PC-3 (cell line): ENCODE measurements around the gene NTN3. TPM values are rescaled to one million over a fixed set of nuclear protein-coding genes. Genes with fewer than 3 reads are reported as not detected.

ENCODE experiments used
- ATAC-seq: fragments of 200-7000 bp; cut with Tn5 transposase; 2 replicates; pipeline ENCODE4 v1.9.1; 2020; ENCODE audit warnings: mild to moderate bottlenecking, moderate library complexity
- BruUV-seq: library from RNA; stranded (reverse); fragments of 400-500 nt; replicated peaks from 2 replicates; lab custom pipeline; 2021; lab: Mats Ljungman, UMichigan
- CTCF ChIA-PET: fragments of 300-600 bp; sonication (Branson Sonifier 250); formaldehyde crosslinking; loops from one replicate; lab custom pipeline; 2022; ENCODE audit warnings: antibody characterized with exemption; lab: Charles Lee
- POLR2A ChIA-PET: fragments of 300-600 bp; sonication (Branson Sonifier 250); formaldehyde crosslinking; loops from one replicate; lab custom pipeline; 2022; ENCODE audit warnings: antibody characterized with exemption; ENCODE audit not compliant: unreplicated experiment; lab: Charles Lee
- DNase-seq: peaks from one replicate; pipeline ENCODE4 v3.0.0-alpha.2; 2015
- H2AFZ ChIP-seq: fragments of 300-600 bp; sonication (generic); 2 replicates; pipeline ENCODE4 v1.6.0; 2016; ENCODE audit warnings: antibody characterized with exemption, low read length
- H3F3A ChIP-seq: fragments of 300-600 bp; sonication (generic); one replicate; pipeline ENCODE4 v1.6.0; 2017; ENCODE audit warnings: antibody characterized with exemption, low read length, control low read depth, mild to moderate bottlenecking; ENCODE audit not compliant: unreplicated experiment
- H3K27ac ChIP-seq: fragments of 300-600 bp; sonication (generic); 2 replicates; pipeline ENCODE4 v1.5.1; 2016; ENCODE audit warnings: mild to moderate bottlenecking, low read length
- H3K27me3 ChIP-seq: fragments of 300-600 bp; sonication (generic); 2 replicates; pipeline ENCODE4 v1.6.1; 2016; ENCODE audit warnings: low read length, mixed read lengths
- H3K36me3 ChIP-seq: fragments of 300-600 bp; sonication (generic); 2 replicates; pipeline ENCODE4 v1.6.1; 2016; ENCODE audit warnings: low read depth, mixed run types, low read length, mixed read lengths
- H3K4me1 ChIP-seq: fragments of 300-600 bp; sonication (generic); 2 replicates; pipeline ENCODE4 v1.5.1; 2016; ENCODE audit warnings: low read length; ENCODE audit not compliant: insufficient read depth
- H3K4me2 ChIP-seq: fragments of 300-600 bp; sonication (generic); 2 replicates; pipeline ENCODE4 v1.6.0; 2016; ENCODE audit warnings: low read length
- H3K4me3 ChIP-seq: fragments of 300-600 bp; sonication (generic); 2 replicates; pipeline ENCODE4 v1.5.1; 2016; ENCODE audit warnings: mild to moderate bottlenecking, low read length, mixed read lengths
- H3K79me2 ChIP-seq: fragments of 300-600 bp; sonication (generic); 2 replicates; pipeline ENCODE4 v1.6.1; 2017; ENCODE audit warnings: low read length, mixed read lengths
- H3K9ac ChIP-seq: fragments of 300-600 bp; sonication (generic); 2 replicates; pipeline ENCODE4 v1.6.0; 2016; ENCODE audit warnings: mild to moderate bottlenecking, low read length
- H3K9me2 ChIP-seq: fragments of 300-600 bp; sonication (generic); replicated peaks from 2 replicates; pipeline ENCODE4 v1.6.1; 2016; ENCODE audit warnings: mixed run types, low read length, mixed read lengths
- H3K9me3 ChIP-seq: fragments of 300-600 bp; sonication (generic); 2 replicates; pipeline ENCODE4 v1.6.1; 2016; ENCODE audit warnings: low read length, mixed read lengths
- H4K20me1 ChIP-seq: fragments of 300-600 bp; sonication (generic); 2 replicates; pipeline ENCODE4 v1.6.1; 2016; ENCODE audit warnings: low read length, mixed read lengths
- EZH2 ChIP-seq: fragments of 300-600 bp; sonication (generic); IDR thresholded peaks from one replicate; pipeline ENCODE4 v1.6.1; 2017; ENCODE audit warnings: antibody characterized with exemption, mild to moderate bottlenecking, low read length; ENCODE audit not compliant: unreplicated experiment
- EZH2phosphoT487 ChIP-seq: fragments of 300-600 bp; sonication (generic); IDR thresholded peaks from 2 replicates; pipeline ENCODE4 v1.6.1; 2018; ENCODE audit warnings: mild to moderate bottlenecking, antibody characterized with exemption, low read length, borderline replicate concordance
- intact Hi-C: fragments of 100-400 bp; cut with micrococcal nuclease; formaldehyde crosslinking; loops from 2 replicates; pipeline ENCODE4 v1.9.0; 2023
- total RNA-seq: library from RNA; depleted of rRNA; stranded (reverse); fragments of >200 nt; gene quantifications from 2 replicates; pipeline ENCODE4 v1.2.3, GENCODE V29; 2014
- TF ChIP-seq, protein P1 (sequence below): fragments of 300-600 bp; sonication (generic); conservative IDR thresholded peaks from 2 replicates; pipeline ENCODE4 v1.5.1; 2017; ENCODE audit warnings: antibody characterized with exemption, low read depth, mild to moderate bottlenecking, low read length

The NTN3 gene
- total RNA-seq, 1 experiment from 2014 or later, result not detected

DNA sequence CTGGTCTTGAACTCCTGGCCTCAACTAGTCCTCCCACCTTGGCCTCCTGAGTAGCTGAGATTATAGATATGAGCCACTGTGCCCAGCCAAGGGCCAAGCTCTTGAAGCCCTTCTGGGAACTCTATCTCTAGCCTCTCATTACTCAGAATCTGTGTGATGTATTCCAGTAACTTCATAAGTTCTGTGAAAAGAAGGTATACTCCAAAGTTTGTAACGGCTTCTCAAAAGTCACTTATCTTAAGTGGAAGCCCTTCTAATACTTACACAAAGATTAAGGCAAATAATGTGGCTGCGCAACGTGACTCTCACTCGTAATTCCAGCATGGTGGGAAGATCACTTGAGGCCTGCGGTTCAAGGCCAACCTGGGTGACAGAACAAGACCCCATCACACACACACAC, 23.5 kb downstream of the NTN3 start:
- CTCF ChIA-PET, result no interaction called here

DNA sequence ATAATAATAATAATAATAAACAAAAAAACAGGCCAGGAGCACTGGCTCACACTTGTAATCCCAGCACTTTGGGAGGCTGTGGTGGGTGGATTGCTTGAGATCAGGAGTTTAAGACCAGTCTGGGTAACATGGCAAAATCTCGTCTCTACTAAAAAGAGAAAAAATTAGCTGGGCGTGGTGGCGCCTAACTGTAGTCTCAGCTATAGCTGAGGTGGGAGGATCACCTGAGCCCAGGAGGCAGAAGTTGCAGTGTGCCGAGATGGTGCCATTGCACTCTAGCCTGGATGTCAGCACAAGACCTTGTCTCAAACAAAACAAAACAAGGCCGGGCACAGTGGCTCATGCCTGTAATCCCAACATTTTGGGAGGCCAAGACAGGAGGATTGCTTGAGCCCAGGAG, 23.9 kb downstream of the NTN3 start:
- BruUV-seq, result no TSS peak
- CTCF ChIA-PET, result no interaction called here
- Histone ChIP-seq H3F3A (no peaks in the 10 kb centered on the region), H2AFZ (no peak overlapping the region), H3K27me3 (no peaks in the 10 kb centered on the region), H3K4me2 (no peak overlapping the region), H3K4me3 (no peak overlapping the region), H3K9me2 (no peaks in the 10 kb centered on the region), H3K79me2 (no peaks in the 10 kb centered on the region), H3K9me3 (no peaks in the 10 kb centered on the region), H3K9ac (no peak overlapping the region), H4K20me1 (no peaks in the 10 kb centered on the region), H3K36me3 (no peaks in the 10 kb centered on the region), H3K4me1 (no peaks in the 10 kb centered on the region), H3K27ac (no peak overlapping the region)
- intact Hi-C loops, result no loop called here
- DNase-seq, result no peak
- TF ChIP-seq EZH2phosphoT487 (no peak), EZH2 (no peak)
- TF ChIP-seq, protein P1, sequence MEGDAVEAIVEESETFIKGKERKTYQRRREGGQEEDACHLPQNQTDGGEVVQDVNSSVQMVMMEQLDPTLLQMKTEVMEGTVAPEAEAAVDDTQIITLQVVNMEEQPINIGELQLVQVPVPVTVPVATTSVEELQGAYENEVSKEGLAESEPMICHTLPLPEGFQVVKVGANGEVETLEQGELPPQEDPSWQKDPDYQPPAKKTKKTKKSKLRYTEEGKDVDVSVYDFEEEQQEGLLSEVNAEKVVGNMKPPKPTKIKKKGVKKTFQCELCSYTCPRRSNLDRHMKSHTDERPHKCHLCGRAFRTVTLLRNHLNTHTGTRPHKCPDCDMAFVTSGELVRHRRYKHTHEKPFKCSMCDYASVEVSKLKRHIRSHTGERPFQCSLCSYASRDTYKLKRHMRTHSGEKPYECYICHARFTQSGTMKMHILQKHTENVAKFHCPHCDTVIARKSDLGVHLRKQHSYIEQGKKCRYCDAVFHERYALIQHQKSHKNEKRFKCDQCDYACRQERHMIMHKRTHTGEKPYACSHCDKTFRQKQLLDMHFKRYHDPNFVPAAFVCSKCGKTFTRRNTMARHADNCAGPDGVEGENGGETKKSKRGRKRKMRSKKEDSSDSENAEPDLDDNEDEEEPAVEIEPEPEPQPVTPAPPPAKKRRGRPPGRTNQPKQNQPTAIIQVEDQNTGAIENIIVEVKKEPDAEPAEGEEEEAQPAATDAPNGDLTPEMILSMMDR, result no peak
- POLR2A ChIA-PET, result no interaction called here
- no peak for ATAC-seq

More for the DNA sequence above, 23.5 kb downstream of the NTN3 start:
- Histone ChIP-seq H3K9me2 (no peaks in the 10 kb centered on the region), H3K36me3 (no peaks in the 10 kb centered on the region), H3K4me3 (no peak overlapping the region), H3K27me3 (no peaks in the 10 kb centered on the region), H3K27ac (no peak overlapping the region), H3K4me2 (no peak overlapping the region), H3K4me1 (no peaks in the 10 kb centered on the region), H3K9ac (no peak overlapping the region), H2AFZ (no peak overlapping the region), H3K79me2 (no peaks in the 10 kb centered on the region), H4K20me1 (no peaks in the 10 kb centered on the region), H3F3A (no peaks in the 10 kb centered on the region), H3K9me3 (no peaks in the 10 kb centered on the region)
- DNase-seq (no peak), ATAC-seq (no peak)
- POLR2A ChIA-PET, result no interaction called here
- intact Hi-C loops, result no loop called here
- BruUV-seq, result no TSS peak
- TF ChIP-seq, protein P1, result no peak
- TF ChIP-seq EZH2phosphoT487, result no peak
- no peak for TF ChIP-seq EZH2

DNA sequence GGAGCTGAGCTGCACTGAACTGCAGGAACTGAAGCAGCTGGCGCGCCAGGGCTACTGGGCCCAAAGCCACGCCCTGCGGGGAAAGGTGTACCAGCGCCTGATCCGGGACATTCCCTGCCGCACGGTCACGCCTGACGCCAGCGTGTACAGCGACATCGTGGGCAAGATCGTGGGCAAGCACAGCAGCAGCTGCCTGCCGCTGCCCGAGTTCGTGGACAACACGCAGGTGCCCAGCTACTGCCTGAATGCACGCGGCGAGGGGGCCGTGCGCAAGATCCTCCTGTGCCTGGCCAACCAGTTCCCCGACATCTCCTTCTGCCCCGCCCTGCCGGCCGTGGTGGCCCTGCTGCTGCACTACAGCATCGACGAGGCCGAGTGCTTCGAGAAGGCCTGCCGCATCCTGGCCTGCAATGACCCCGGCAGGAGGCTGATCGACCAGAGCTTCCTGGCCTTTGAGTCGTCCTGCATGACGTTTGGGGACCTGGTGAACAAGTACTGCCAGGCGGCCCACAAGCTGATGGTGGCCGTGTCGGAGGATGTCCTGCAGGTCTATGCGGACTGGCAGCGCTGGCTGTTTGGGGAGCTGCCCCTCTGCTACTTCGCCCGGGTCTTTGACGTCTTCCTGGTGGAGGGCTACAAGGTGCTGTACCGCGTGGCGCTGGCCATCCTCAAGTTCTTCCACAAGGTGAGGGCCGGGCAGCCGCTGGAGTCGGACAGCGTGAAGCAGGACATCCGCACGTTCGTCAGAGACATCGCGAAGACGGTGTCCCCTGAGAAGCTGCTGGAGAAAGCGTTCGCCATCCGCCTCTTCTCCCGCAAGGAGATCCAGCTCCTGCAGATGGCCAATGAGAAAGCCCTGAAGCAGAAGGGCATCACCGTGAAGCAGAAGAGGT, 25.4 kb downstream of the NTN3 start:
- Histone ChIP-seq H3K36me3 (no peaks in the 10 kb centered on the region), H3K4me3 (no peak overlapping the region), H3K27ac (no peak overlapping the region), H3F3A (no peaks in the 10 kb centered on the region), H4K20me1 (no peaks in the 10 kb centered on the region), H3K79me2 (no peaks in the 10 kb centered on the region), H3K27me3 (no peaks in the 10 kb centered on the region), H3K9me2 (no peaks in the 10 kb centered on the region), H3K9ac (no peak overlapping the region), H3K9me3 (no peaks in the 10 kb centered on the region), H2AFZ (no peak overlapping the region), H3K4me1 (no peaks in the 10 kb centered on the region), H3K4me2 (no peak overlapping the region)
- TF ChIP-seq, protein P1, result no peak
- TF ChIP-seq EZH2, result no peak
- no peak for TF ChIP-seq EZH2phosphoT487
- POLR2A ChIA-PET, result no interaction called here
- ATAC-seq, result no peak
- CTCF ChIA-PET, result no interaction called here
- no peak for DNase-seq
- BruUV-seq, result TSS peak; percentile 24
- intact Hi-C loops, result no loop called here
